Kidney capillary endothelial cell (primary cell): Measurements from ENCODE around the gene PERM1.

Source experiments
- DNase-seq: peaks from one replicate; pipeline ENCODE4 v3.0.0-alpha.2; 2018; ENCODE audit warnings: low spot score

Gene PERM1

DNA sequence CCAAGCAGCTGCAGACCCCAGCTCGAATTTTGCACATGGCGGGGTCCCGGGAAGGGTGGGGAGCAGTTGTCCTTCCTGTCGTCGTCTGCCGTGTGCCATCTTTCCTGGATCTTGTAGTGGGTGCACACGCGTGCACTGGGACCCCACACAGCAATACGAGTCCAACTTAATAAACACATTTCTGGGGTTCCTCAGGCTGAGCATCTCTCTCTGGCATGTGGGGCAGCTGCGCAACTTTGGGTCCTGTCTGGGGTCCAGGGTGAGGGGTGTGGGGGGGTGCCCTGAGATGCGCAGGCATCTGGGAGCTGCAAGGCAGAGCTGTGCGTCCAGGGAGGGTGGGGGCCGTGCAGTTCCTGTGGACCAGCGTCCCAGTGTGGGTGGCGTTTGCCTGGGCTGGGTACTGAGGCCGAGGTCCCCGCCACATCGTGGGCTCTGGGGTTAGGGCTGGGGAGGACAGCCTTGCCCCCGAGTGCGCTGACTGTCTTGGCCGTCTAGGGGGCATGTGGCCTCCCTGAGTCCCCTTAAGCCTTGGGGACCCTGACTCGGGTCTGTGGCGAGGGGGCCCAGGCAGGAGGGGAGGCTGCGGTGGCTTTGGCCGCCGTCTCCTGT is 16.3 kb downstream of the PERM1 start:
- no peak for DNase-seq

DNA sequence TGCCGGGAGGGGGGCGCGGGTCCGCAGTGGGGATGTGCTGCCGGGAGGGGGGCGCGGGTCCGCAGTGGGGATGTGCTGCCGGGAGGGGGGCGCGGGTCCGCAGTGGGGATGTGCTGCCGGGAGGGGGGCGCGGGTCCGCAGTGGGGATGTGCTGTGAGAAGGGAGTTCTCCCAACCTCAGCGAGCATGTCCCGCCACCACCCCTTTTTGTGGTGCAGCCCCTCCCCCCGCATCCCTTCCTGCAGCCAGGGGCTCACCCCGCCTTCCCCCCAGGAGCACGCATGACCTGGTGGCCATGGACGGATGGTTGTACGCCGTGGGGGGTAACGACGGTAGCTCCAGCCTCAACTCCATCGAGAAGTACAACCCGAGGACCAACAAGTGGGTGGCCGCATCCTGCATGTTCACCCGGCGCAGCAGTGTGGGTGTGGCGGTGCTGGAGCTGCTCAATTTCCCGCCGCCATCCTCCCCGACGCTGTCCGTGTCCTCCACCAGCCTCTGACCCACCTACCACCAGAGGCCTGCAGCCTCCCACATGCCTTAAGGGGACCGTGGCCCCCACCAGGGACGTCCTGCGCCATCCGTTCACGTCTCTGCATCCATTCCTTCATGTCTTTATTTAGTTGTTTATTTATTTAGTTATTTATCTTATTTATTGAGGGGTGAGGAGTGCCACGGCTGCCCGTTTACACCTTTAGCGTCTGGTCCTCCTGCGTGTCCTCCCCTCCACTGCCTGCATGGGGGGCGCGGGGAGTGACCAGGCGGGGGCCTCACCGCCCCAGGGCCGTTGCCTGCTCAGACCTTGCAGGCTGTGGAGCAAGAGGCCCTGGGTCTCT is 17.0 kb downstream of the PERM1 start:
- DNase-seq = no peak

DNA sequence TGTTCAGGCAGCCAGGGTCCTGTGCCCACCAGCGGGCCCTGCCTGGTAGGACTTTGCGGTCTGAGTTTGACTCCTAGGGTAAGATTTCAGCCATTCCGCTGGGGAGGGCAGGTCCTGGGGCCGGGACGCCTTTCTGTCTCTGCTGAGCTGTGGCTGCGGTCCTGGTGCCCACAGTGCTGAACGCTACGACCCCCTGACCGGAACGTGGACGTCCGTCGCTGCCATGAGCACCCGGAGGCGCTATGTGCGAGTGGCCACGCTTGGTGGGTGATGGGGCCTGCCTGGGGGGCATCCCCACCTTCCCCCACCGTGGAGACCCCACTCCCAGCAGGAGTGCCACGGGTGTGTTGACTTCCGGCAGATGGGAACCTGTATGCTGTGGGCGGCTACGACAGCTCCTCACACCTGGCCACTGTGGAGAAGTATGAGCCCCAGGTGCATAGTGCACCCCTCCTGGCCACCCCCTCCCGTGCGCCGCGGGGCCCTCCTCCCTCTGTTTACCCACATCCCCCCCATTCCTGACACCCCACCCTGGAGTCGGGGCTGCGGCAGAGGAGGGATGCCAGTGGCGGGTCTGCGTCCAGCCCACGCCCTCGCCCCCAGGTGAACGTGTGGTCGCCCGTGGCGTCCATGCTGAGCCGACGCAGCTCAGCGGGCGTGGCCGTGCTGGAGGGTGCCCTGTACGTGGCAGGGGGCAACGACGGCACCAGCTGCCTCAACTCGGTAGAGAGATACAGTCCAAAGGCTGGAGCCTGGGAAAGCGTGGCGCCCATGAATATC is 18.0 kb downstream of the PERM1 start:
- no peak for DNase-seq

DNA sequence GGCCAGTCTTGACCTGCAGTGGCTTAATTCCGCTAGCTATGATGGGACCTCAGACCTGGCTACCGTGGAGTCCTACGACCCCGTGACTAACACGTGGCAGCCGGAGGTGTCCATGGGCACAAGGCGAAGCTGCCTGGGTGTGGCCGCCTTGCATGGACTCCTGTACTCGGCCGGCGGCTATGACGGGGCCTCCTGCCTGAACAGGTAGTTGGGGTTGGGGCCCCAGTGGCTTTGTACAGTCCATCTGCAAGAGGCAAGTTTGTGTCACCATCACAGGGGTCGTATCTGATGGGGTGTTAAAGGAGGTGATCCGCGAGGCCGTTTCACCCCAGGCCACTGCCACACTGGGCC is 18.6 kb downstream of the PERM1 start:
- DNase-seq = no peak

DNA sequence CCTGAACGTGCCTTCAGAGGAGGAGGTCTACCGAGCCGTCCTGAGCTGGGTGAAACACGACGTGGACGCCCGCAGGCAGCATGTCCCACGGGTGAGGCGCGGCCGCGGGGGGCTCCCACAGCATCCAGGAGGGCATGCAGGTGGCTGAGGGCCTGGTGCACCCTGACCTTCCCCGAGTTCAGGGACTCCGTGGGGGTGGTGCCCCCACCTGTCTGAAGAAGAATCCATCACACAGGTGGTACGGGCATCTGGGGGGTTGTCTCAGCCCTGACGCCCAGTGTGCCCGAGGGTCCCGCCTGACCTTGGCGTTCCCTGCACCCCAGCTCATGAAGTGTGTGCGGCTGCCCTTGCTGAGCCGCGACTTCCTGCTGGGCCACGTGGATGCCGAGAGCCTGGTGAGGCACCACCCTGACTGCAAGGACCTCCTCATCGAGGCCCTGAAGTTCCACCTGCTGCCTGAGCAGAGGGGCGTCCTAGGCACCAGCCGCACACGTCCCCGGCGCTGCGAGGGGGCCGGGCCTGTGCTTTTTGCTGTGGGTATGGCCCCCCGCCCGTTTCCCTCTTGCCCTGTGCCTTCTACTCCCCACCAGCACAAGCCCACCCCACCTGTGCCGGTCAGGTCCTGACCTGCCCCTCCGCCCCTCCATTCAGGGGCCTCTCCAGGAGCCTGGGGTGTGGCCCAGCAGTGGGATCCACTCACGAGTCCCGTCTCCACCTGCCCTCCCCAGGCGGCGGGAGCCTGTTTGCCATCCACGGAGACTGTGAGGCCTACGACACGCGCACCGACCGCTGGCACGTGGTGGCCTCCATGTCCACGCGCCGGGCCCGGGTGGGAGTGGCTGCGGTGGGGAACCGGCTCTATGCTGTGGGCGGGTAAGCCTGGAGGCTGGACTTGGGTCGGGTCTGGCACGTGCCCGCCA is 19.3 kb downstream of the PERM1 start:
- no peak for DNase-seq

DNA sequence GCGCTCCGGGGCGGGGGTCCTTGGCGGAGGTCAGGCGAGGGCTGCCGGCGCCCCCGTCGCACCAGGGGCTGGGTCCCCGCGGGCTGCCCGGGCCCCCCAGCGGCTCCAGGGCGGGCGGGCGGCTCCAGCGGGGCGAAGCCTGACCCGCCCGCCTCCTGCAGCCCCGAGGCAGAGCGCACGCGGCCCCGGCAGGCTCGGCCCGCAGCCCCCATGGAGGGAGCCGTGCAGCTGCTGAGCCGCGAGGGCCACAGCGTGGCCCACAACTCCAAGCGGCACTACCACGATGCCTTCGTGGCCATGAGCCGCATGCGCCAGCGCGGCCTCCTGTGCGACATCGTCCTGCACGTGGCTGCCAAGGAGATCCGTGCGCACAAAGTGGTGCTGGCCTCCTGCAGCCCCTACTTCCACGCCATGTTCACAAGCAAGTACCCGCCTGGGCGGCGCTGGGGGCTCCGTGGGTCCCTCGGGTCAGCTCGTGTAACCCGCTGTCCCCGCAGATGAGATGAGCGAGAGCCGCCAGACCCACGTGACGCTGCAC is 20.7 kb downstream of the PERM1 start:
- no peak for DNase-seq

DNA sequence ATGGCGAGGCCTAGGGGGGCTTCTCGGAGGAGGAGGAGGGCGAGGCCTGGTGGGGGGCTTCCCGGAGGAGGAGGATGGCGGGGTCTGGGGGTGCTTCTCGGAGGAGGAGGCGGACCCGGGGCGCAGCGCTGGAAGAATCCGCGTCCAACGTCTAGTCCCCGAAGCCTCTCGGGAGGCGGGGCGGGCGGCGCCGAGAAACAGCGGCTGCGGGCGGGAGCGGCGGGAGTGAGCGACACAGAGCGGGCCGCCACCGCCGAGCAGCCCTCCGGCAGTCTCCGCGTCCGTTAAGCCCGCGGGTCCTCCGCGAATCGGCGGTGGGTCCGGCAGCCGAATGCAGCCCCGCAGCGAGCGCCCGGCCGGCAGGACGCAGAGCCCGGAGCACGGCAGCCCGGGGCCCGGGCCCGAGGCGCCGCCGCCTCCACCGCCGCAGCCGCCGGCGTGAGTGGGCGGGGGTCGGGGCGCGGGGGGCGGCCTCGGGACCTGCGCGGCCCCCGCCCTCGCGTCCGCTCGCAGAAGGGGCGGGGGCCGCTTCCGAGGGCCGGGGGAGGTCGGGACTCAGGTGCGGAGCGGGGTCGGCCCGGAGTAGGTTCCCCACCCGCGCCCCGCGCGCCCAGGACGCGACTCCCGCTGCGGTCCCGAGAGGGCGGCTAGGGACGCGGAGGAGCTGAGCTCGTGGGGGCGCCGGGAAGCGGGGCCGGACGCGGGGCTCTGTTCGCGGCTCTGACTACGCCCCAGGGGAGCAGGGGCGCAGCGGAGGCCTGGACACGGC is 21.3 kb downstream of the PERM1 start, which contains the start of gene KLHL17:
KLHL17 (plus strand) TSS at position 222 of the 769 bp plus-strand sequence; CDS start at position 332, 110 bp downstream.
- DNase-seq = no peak

DNA sequence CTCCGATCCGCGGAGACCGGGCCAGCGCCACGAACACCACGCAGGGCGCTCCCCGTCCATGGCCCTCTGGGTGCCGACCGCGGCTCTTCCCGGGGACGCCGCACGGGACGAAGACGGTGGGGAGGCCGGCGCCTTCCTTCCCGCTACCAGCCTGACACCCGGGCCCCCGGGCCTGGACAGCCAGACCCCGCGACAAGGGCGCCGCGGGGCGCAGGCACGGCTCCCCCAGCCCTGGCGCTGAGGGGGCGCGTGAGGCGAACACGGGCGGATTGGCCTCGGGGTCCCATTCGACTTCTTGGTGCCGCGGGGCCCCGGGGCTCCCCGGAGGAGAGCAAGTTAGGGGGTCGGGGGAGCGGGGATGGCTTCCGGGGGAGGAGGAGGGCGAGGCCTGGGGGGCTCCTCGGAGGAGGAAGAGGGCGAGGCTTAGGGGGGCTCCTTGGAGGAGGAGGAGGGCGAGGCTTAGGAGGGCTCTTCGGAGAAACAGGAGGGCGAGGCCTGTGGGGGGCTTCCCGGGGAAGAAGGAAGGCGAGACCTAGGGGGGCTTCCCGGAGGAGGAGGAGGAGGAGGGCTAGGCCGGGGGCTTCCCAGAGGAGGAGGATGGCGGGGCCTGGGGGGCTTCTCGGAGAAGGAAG is 22.0 kb downstream of the PERM1 start:
- DNase-seq = no peak

DNA sequence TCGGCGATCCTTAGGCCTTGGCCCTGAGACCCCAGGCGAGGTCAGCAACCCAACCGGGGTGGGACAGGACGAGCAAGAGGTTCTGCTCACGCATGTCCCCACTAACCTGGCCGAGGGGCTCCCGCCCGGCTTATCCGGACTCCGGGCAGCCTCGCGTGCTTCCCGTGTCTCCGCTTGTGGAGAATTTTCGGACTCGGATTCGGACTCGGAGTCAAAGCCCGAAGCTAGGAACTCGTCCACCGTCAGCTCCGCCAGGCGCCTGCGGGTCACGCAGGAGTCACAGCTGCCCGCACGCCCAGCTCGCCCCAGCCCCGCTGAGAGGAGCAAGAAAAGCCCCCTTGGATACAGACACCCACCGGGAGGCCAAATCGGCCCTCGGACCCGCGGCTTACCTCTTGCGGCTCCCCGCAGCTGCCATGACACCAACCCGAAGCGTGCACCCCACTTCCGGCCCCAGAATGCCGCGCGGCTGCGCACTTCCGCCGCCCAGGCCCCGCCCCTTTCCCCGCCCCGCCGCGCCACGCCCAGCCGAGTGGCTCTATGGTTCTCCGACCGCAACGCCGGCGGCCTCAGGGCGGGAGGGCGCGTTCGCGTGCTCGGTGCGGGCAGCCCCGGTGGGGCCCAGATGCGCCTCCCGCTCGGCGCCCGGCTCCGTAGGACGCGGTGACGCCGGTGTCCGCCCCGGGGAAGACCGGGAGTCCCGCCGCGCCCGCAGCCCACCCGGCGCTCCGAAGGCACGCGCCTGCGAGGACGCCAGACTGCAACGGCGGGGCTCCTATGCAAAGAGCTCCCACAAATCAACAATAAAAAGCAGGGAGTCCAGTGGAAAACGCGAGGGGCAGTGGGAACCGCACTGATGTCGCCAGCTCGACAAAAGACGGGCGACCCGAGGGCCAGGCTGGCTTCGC is 22.8 kb downstream of the PERM1 start, which contains the start of gene NOC2L:
NOC2L (minus strand) TSS at position 434 of the 908 bp plus-strand sequence; CDS start at position 418, 16 bp downstream.
- DNase-seq = peak; percentile 84

DNA sequence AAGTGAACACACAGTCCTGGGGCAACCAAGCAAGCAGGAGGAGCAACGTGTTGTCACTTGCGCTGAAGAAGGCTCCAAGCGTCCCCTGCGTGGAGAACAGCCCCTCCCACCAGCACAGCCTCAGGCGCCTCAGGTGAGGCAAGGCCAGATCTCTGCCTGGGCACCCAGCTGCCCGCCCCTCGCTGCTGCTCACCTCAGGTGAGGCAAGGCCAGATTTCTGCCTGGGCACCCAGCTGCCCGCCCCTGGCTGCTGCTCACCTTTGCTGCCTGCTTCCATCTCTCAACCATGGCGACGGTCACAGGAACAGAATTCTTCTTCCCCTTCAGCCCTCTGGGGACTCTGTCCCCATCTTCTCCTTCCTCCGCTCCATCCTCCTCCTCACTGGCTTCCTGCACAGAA is 25.3 kb downstream of the PERM1 start:
- no peak for DNase-seq

DNA sequence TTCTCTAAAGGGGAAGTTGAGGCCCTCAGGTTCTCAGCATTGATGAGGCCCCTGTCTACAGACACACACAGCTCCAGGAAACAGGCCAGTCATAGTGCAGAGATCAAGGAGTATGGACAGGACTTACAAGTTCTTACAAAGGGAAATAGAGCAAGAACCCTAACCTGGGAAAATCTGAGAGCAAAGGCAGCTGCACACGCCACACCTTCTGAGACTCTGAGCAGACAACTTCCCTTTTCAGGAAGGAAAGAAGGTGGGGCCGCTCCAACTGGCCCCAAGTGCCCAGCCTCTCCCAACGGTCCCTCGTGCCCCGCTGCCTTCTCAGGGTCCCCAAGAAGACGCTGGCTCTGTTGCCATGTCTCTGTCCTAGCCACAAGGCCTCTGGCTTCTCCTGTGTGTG is 26.4 kb downstream of the PERM1 start:
- DNase-seq = no peak

DNA sequence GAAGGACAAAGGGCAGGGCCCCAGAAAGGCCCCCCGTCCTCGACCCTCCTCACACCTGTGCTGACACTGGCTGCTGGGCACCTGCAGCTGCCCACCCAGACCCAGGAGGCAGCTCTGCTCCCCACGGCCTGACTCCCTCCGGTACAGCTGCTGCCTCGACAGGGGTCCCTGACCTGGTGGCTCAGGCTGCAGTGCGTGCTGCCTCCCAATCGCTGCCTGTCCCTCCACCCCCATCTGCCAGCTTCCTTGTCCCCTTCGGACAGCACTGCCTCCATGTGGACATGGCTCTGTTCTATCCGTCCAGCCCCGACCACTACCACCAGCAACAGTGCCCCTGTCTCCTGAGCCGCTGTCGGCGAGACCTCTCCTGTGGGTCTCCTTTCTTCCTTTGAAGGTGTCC is 27.0 kb downstream of the PERM1 start:
- no peak for DNase-seq

DNA sequence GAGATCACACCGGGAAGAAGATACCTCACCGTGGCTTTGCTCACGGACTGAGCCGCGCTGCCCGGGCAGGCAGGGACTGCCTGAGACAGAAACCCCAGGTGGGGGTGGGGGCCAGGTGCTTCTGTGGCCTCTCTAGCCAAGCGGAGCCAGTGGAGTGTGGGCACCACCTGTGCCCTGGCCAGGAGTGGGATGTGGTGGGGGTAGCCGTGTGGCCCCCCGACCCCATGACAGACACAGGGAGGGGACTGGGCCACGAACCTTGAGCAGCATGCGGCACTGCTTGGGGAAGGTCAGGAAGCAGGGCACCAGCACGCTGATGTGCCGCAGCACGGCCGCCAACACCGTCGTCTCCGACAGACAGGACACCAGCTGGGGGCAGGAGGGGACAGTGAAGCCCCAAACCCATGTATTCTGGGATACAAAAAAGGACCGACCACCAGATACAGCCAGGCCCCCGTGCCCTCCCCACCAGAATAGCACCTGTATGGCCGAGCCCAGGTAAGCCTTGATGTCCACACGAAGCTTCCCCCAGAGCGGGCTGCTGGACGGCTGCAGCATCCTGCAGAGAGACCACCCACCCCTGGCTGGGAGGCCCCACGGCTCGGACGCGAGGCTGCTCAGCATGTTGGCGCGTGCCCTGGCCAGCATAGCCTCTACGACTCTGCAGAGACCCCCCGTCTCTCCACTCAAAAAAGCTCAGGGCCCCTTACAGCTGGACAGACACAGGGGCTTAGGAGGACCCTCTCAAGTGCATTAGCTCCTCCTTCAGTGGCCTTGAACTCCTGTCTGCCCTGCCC is 28.2 kb downstream of the PERM1 start:
- no peak for DNase-seq

DNA sequence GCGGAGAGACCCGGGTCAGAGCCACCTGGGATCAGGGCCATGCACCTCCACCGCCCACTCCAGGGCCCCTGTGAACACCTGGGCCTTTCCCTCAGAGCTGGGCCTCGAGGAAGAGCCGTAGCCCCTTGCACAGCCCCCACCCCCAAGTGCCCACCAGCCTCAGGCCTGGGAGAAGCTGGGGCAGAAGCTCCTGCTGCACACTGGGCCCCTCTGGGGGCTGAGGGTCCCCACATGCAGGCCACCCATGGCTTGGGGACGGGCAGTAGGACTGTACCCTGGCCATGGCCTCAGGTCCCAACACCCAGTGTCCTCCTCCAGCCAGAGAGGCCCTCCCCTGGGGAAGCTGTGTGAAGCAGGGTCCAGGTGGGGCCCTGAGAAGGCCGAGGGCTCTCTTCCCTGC is 29.3 kb downstream of the PERM1 start:
- DNase-seq = no peak

DNA sequence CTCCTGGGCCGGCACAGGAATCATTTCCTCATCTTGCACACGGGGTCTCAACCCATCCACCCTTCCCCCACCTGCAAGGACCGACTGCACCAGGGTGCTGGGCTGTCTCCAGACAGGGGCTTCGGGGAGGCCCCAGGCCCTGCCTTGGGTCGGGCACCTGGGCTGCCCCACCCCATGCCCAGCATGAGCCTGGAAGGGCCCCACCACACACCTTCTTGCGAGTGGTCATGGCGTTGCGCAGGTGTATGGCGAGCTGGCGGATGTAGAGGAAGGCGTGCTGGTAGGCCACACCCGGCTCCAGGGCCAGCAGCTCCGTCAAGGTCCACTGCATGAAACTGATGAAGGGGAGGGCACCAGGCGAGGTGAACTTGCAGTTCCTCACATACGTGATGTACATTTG is 29.7 kb downstream of the PERM1 start:
- DNase-seq = no peak

DNA sequence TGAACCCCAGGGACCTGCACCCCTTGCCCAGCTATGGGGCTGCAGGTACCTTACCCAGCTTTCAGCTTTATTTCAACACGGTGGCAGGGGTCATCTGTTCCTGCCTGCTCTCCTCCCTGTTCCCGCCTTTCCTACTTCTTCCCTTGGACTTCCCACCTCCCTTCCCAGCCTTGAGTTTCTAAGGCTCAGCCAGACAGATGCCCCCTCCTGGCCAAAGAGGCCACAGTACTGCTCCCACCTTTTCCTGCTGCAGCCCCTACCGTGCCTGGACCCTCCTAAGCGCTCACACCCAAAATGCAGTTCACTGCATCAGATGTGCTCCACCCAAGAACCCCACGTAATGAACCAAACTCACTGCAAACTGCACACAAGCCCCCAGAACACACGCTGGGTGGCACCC is 30.5 kb downstream of the PERM1 start:
- DNase-seq = no peak

DNA sequence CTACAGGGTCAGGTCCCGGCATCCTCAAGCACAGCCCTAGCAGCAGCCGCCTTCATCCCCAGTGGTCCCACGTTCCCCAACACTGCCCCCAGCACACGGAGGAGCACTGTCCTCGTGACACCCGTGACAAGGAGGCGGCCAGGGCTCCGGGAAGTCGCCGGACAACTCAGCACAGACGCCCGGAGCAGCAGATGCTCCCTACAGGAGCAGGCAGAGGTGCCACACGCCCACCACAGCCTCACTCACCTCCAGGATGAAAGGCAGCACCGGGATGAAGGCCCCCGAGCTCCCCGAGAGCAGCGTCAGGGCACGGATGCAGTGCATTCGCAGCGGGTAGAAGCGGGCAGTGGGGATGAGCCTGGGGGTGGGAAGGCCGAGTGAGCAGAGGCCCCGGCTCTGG is 31.0 kb downstream of the PERM1 start:
- DNase-seq = no peak

DNA sequence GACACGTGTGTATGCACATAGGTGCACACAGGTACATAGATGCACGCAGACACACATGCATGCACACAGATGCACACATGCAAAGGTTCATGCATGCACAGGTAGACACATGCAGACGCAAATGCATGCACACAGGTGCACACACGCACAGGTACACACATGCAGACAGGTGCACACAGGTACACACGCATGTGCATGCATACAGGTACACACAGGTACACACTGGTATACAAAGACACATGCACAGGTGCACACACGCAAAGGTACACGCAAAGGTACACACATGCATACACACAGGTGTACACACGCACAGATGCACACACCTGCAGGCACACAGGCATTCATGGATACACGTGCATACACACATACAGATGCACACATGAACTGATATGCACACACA is 31.6 kb downstream of the PERM1 start:
- no peak for DNase-seq
